Activated CD4-positive, alpha-beta memory T cell treated with anti-CD3 and anti-CD28 coated beads, Interleukin-2, amount 10 ng/mL, durations not matched to agents 7 days and 5 days (primary cell): Measurements from ENCODE around the gene GPR15LG. TPM values are rescaled to one million over a fixed set of nuclear protein-coding genes. Genes with fewer than 3 reads are reported as not detected.
"Not testable (repeated sequence)": the region's sequence is repeated elsewhere in the genome, so short reads cannot be mapped to it uniquely, and the experiment has no call there.

Experiments
- CTCF ChIA-PET: fragments of 350-600 bp; sonication (Branson Sonifier 250); formaldehyde crosslinking; loops from one replicate; lab custom pipeline; 2021; ENCODE audit warnings: antibody characterized with exemption, inconsistent platforms; lab: Charles Lee
- POLR2A ChIA-PET: fragments of 350-600 bp; sonication (Branson Sonifier 250); formaldehyde crosslinking; loops from one replicate; lab custom pipeline; 2021; ENCODE audit warnings: antibody characterized with exemption; lab: Charles Lee
- DNase-seq: peaks from one replicate; pipeline ENCODE4 v3.0.0-alpha.2; 2020
- H3K27ac Mint-ChIP-seq: one replicate; pipeline ENCODE4 v1.8.0; 2021; ENCODE audit warnings: mild to moderate bottlenecking, mixed read lengths
- H3K27me3 Mint-ChIP-seq: one replicate; pipeline ENCODE4 v1.8.0; 2021; ENCODE audit warnings: mixed read lengths
- H3K36me3 Mint-ChIP-seq: one replicate; pipeline ENCODE4 v1.8.0; 2021; ENCODE audit warnings: low read depth, mixed read lengths
- H3K4me1 Mint-ChIP-seq: one replicate; pipeline ENCODE4 v1.8.0; 2021; ENCODE audit warnings: mixed read lengths
- H3K4me3 Mint-ChIP-seq: one replicate; pipeline ENCODE4 v1.8.0; 2021; ENCODE audit warnings: mild to moderate bottlenecking, mixed read lengths
- H3K9me3 Mint-ChIP-seq: one replicate; pipeline ENCODE4 v1.8.0; 2021; ENCODE audit warnings: mixed read lengths
- total RNA-seq, 2 experiments: library from RNA; stranded (reverse); gene quantifications; one replicate each; pipeline ENCODE4 v1.2.3, GENCODE V29; 2021

GPR15LG gene
- total RNA-seq, 2 experiments from 2014 or later, result not detected

DNA sequence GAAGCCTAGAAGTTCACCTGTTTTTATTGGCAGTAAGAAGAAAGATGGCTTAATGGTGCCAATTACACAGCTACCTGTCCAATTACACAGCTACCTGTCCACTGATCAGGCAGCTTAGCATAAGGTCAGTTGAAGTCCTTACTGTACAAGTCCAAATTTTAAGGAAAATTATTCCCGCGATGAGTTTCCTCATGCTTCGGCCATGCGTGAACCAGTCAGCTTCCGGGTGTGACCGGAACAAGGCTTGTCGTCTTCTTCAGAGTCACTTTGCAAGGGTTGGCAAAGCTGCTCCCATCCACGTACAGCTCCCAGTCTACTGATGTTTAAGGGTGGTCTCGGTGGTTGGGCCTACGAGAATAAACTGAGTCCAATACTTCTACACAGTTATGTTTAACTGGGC is 5.2 kb upstream of the GPR15LG start:
- H3K4me1 Mint-ChIP-seq, H3K27ac Mint-ChIP-seq, POLR2A ChIA-PET, H3K4me3 Mint-ChIP-seq, DNase-seq, H3K36me3 Mint-ChIP-seq, H3K27me3 Mint-ChIP-seq, H3K9me3 Mint-ChIP-seq: not testable (repeated sequence)
- CTCF ChIA-PET, result interaction anchor here (1.1 kb wide), 1 partner anchor 19 kb away, joined by 3 read pairs; no protein-coding TSS in a partner anchor

DNA sequence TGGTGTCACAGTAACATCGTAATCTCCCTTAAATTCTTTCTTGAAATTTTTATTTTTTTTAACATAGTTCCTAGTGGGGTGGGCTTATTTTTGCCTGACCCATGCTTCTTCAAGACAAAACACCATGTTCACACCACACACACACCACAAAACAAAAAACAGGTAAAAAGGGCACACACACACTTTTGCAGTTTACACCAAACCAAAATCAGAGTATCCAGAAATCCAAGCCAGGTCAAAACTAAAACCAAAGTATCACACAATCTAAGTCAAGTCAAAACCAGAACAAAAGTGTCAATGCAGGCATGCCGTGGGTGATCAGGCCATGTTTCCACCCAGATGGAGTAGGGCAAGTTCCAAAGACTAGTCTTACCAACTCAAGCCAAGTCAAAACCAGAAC is 2.4 kb upstream of the GPR15LG start:
- H3K9me3 Mint-ChIP-seq, H3K27ac Mint-ChIP-seq, H3K27me3 Mint-ChIP-seq, POLR2A ChIA-PET, H3K4me1 Mint-ChIP-seq, CTCF ChIA-PET, H3K36me3 Mint-ChIP-seq, DNase-seq, H3K4me3 Mint-ChIP-seq: not testable (repeated sequence)

DNA sequence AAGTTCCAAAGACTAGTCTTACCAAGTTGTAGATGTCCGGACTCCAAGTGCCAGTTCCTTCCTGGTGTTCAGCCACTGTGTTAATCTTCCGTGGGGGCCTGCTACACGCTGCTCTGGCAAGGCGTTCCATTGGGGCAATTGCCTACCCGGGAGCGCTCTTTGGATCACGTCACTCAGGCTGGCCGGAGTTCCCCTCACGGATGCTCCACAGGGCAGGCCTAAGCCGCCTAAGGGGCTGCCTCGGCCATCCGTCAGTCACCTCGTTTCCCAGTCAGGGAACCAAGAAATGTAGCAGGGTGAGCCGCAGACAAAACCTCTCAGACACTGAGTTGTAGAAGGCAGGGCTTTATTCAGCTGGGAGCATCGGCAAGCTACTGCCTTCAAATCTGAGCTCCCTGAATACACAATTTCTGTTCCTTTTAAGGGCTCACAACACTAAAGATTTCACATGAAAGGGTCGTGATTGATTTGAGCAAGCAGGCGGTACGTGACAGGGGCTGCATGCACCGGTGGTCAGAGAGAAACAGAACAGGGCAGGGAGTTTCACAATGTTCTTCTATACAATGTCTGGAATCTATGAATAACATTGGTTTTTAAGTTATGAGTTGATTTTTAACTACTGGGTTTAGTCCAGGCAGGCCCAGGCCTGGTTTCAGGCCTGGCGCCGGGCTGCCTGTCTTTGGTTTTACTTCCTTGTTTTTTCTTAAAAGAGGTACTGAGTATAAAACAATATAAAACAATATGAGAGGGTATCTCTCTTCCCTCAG is 1.7 kb upstream of the GPR15LG start:
- H3K27ac Mint-ChIP-seq, DNase-seq, H3K4me1 Mint-ChIP-seq, POLR2A ChIA-PET, CTCF ChIA-PET, H3K36me3 Mint-ChIP-seq, H3K4me3 Mint-ChIP-seq, H3K27me3 Mint-ChIP-seq, H3K9me3 Mint-ChIP-seq: not testable (repeated sequence)

DNA sequence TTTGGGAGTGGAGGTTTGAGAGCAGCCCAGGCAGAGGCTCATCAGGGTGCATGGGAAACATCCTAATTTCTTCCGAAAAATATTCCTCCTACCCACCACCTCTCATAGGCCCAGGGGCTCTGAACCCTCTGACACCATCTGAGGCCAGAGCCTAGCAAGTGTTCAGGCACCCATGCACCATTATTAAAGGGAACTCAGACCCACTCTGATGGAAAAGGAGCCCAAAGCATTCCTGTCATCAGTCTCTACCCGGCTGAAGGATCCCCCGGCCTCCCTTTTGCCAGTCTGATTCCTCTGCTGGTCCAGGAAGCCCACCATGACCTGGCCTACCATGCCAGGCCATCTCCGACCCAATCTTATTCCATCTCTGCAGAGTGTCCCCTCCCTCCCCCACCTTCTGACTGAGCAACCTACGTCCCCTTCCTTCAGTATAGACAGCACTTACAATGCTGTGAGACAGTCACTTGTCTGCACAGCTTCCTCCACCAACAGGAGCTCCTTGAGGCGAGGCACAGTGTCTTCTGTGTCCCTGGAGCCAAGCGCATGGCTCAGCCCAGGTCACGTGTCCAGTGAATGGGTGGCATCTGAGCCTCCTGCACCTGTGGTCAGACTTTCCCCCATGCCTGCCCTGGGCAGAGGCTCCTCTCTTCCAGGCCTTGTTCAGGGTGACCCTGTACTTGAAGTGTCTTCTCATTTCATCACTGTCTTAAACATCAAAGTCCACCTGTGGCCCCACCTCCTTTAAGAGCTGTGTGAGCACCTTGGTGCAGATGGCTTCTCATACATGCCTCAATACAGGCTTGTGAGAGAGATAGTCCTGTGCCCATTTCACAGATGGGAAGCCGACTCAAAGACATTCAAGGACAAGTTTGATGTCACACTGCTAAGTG is 889 bp upstream of the GPR15LG start:
- no peak overlapping the region for H3K4me3 Mint-ChIP-seq
- POLR2A ChIA-PET, result no interaction called here
- H3K27ac Mint-ChIP-seq, result no peak overlapping the region
- H3K4me1 Mint-ChIP-seq, result no peaks in the 10 kb centered on the region
- H3K9me3 Mint-ChIP-seq, result no peaks in the 10 kb centered on the region
- H3K36me3 Mint-ChIP-seq, result no peaks in the 10 kb centered on the region
- H3K27me3 Mint-ChIP-seq, result no peaks in the 10 kb centered on the region
- CTCF ChIA-PET, result no interaction called here
- no peak for DNase-seq

DNA sequence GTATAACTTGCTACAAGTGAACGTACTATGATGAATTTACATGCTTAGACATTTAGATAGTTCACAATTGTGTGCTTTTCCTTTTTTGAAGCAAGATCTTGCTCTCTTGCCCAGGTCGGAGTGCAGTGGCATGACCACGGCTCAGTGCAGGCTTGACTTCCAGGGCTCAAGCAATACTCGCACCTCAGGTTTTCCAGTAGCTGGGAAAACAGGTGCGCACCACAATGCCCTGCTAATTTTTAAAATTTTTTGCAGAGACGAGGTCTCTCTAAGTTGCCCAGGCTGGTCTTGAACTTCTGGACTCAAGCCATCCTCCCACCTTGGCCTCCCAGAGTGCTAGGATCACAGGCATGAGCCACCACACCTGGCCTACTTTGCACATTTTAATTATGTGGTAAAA is 1.8 kb downstream of the GPR15LG start:
- ChIA-PET POLR2A (interaction anchor here (1.4 kb wide), 1 partner anchor 37 kb away, joined by 3 read pairs; the partner anchor contains the start of gene GHITM), CTCF (no interaction called here)
- H3K27me3 Mint-ChIP-seq, result no peaks in the 10 kb centered on the region
- H3K9me3 Mint-ChIP-seq, result no peaks in the 10 kb centered on the region
- H3K36me3 Mint-ChIP-seq, result no peaks in the 10 kb centered on the region
- no peak overlapping the region for H3K27ac Mint-ChIP-seq
- H3K4me1 Mint-ChIP-seq, result no peaks in the 10 kb centered on the region
- H3K4me3 Mint-ChIP-seq, result no peak overlapping the region
- no peak for DNase-seq

DNA sequence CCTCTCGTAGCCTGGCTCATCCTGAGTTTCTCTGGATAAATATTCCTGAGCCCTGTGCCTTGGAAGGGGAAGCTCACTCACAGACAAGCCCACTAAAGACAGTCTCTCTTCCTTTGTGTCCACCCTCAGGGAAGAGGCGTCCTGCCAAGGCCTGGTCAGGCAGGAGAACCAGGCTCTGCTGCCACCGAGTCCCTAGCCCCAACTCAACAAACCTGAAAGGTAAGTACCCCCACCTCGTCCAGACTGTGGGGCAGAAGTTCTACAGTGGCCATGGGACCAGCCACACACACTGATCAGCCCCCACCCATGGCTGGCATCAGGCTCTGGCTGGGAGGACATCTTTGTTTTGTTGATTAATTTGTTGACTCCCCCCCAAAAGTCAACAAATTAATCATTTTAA is 2.8 kb downstream of the GPR15LG start:
- Mint-ChIP-seq H3K4me3 (no peak overlapping the region), H3K36me3 (no peaks in the 10 kb centered on the region), H3K27ac (peak overlapping the region; percentile 66), H3K27me3 (no peaks in the 10 kb centered on the region), H3K9me3 (no peaks in the 10 kb centered on the region), H3K4me1 (no peaks in the 10 kb centered on the region)
- DNase-seq, result no peak
- CTCF ChIA-PET, result interaction anchor here (2.0 kb wide), 1 partner anchor 28 kb away, joined by 8 read pairs; no protein-coding TSS in a partner anchor
- POLR2A ChIA-PET, result interaction anchor here (1.4 to 1.6 kb wide), 2 partner anchors 37 to 38 kb away, joined by 3 to 12 read pairs; partner anchors contain the start of gene GHITM

DNA sequence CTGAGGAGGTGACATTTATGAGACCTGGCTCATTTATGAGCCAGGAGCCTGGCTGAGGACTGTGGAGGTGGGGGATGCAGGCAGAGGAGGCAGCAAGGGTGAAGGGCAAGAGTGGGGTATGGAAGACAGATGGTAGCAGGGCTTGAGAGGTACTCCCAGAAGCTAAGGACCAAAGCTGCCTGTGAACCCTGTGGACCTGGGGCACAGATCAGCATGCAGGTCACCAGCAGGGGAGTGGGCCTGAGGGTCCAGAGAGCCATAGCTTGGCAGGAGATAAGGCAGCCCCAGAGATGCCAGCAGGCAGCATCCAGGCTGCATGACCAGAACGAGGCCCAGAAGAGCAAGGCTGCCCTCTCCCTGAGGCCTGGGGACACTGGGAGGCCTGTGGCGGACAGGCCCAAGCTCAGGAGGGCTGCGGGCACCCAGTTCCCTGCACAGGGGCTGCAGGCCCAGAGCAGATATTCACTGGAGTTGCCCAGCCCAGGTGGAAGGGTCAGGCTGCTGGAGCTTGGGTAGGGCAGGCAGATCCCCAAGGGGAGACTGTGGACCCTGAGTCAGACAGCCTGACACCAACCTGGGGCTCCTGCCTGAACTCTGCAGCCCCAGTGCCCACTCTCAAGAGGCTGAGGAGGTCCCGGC is 3.4 kb downstream of the GPR15LG start:
- H3K36me3 Mint-ChIP-seq, result no peaks in the 10 kb centered on the region
- no peaks in the 10 kb centered on the region for H3K27me3 Mint-ChIP-seq
- ChIA-PET CTCF (interaction anchor here (2.0 kb wide), 1 partner anchor 29 kb away, joined by 8 read pairs; no protein-coding TSS in a partner anchor), POLR2A (interaction anchor here (1.0 to 1.6 kb wide), 3 partner anchors 20 to 38 kb away, joined by 3 to 12 read pairs (median 4); partner anchors contain the start of gene GHITM)
- H3K9me3 Mint-ChIP-seq, result no peaks in the 10 kb centered on the region
- H3K4me1 Mint-ChIP-seq, result no peaks in the 10 kb centered on the region
- no peak for DNase-seq
- no peak overlapping the region for H3K4me3 Mint-ChIP-seq
- peak overlapping the region; percentile 66 for H3K27ac Mint-ChIP-seq

DNA sequence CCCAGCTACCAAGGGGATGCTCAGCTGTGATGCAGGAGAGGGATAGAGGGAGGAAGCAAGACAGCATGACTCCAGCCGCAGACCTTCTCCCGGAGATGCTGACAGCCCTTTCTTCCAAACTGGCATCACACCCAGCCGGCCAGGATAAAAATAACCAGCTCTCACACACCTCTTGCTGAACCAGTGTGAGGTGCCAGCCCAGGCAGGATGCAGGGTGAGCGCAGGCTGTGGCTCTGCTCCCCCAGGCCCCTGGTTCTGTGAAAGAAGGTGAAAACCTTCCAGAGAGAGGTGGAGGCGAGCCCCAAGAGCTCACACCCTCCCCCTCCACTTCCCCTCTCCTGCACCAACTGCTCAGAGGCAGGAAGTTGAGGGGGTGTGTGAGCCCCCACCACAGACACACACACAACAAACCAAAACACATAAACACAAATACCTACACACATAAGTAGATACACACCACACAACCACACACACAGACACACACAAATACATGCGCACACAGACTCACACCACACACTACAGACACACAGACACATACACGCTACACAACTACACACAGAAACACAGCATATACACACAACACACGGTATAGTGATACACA is 4.0 kb downstream of the GPR15LG start:
- ChIA-PET POLR2A (interaction anchor here (1.0 to 1.6 kb wide), 3 partner anchors 21 to 38 kb away, joined by 3 to 12 read pairs (median 4); partner anchors contain the start of gene GHITM), CTCF (interaction anchor here (2.0 kb wide), 1 partner anchor 29 kb away, joined by 8 read pairs; no protein-coding TSS in a partner anchor)
- Mint-ChIP-seq H3K9me3 (no peaks in the 10 kb centered on the region), H3K4me1 (no peaks in the 10 kb centered on the region), H3K36me3 (no peaks in the 10 kb centered on the region), H3K27ac (no peak overlapping the region), H3K27me3 (no peaks in the 10 kb centered on the region), H3K4me3 (no peak overlapping the region)
- peak; percentile 76 for DNase-seq

DNA sequence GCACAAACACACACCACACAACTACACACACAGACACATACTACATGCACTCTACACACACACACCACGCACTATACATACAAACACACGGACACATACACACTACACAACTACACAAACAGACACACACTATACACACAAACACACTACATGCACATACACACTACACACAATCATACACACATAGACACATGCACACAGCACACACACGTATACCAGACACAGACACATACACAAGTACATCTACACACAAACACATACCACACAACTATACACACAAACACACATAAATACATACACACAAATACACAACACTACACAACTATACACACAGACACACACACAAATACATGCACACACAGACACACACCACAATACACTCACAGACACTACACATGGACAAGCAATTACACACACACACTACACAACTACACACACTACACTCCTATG is 4.6 kb downstream of the GPR15LG start:
- Mint-ChIP-seq H3K4me1 (no peaks in the 10 kb centered on the region), H3K36me3 (no peaks in the 10 kb centered on the region), H3K27me3 (no peaks in the 10 kb centered on the region), H3K27ac (no peak overlapping the region), H3K4me3 (no peak overlapping the region), H3K9me3 (no peaks in the 10 kb centered on the region)
- ChIA-PET POLR2A (interaction anchor here (1.0 to 1.6 kb wide), 3 partner anchors 21 to 39 kb away, joined by 3 to 12 read pairs (median 4); partner anchors contain the start of gene GHITM), CTCF (interaction anchor here (2.0 kb wide), 1 partner anchor 30 kb away, joined by 8 read pairs; no protein-coding TSS in a partner anchor)
- DNase-seq, result no peak

DNA sequence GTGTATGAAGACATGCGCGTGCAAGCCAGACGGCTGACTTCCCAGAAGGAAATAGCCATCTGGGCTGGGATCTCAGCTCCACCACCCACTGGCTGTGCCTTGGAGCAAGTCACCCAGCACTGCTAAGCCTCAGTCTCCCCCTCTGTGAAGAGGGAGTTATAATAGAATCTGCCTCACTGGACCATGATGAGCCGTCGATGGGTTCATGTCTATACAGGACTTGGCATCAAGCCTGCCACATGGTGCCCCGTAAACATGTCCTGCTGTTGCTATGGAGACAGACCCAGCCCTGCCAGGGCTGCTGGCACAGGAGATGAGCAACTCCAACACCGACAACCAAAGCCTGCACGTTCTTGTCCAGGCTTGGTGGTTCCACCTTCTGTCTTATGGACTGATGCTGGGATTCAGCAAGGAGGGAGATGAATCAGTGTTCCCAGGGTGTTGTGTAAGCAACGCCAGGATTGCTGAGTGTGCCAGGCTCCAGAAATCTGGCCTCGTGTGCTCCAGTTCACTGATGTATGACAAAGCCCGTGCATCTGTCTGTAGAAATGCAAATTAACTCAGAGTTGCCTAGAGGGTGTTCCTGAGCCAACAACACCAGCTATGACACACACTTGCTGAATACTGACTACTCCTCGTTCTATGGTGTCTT is 5.6 kb downstream of the GPR15LG start:
- no peaks in the 10 kb centered on the region for H3K4me1 Mint-ChIP-seq
- ChIA-PET POLR2A (no interaction called here), CTCF (no interaction called here)
- no peaks in the 10 kb centered on the region for H3K27me3 Mint-ChIP-seq
- H3K4me3 Mint-ChIP-seq, result no peak overlapping the region
- no peak overlapping the region for H3K27ac Mint-ChIP-seq
- no peaks in the 10 kb centered on the region for H3K36me3 Mint-ChIP-seq
- no peak for DNase-seq
- H3K9me3 Mint-ChIP-seq, result no peaks in the 10 kb centered on the region

DNA sequence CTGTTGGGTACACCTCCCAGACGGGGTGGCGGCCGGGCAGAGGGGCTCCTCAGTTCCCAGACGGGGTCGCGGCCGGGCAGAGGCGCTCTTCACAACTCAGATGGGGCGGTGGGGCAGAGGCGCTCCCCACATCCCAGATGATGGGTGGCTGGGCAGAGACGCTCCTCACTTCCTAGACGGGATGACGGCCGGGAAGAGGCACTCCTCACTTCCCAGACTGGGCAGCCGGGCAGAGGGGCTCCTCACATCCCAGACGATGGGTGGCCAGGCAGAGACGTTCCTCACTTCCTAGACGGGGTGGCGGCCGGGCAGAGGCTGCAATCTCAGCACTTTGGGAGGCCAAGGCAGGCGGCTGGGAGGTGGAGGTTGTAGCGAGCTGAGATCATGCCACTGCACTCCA is 6.8 kb downstream of the GPR15LG start:
- POLR2A ChIA-PET, H3K27me3 Mint-ChIP-seq, CTCF ChIA-PET, H3K4me1 Mint-ChIP-seq, H3K9me3 Mint-ChIP-seq, DNase-seq, H3K4me3 Mint-ChIP-seq, H3K36me3 Mint-ChIP-seq, H3K27ac Mint-ChIP-seq: not testable (repeated sequence)

DNA sequence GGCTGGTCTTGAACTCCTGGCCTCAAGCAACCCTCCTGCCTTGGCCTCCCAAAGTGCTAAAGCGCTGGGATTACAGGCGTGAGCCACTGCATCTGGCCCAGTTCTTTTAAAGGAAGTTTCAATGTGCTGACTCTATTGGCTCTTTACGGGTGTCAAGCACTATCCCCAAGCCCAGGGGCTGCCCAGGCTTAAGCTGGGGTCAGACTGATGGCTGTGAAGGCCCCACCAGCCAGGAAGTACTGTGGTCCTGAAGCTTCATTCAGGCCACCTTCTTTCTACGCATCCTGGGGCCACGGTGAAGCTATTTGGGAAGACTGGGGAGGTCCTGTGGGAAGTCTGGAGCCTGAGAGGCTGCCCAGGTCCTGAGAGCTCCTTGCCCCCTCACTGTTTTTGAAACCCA is 8.0 kb downstream of the GPR15LG start:
- Mint-ChIP-seq H3K4me1 (peaks cover 4% of the 10 kb centered on the region), H3K9me3 (no peaks in the 10 kb centered on the region)

More for the DNA sequence above, 8.0 kb downstream of the GPR15LG start:
- CTCF ChIA-PET, result no interaction called here
- H3K4me3 Mint-ChIP-seq, result no peak overlapping the region
- H3K27ac Mint-ChIP-seq, result no peak overlapping the region
- no peak for DNase-seq
- H3K36me3 Mint-ChIP-seq, result no peaks in the 10 kb centered on the region
- POLR2A ChIA-PET, result no interaction called here
- H3K27me3 Mint-ChIP-seq, result no peaks in the 10 kb centered on the region
